OCI-LY7 (cell line): Measurements from ENCODE around the gene TMEM86B. TPM values are rescaled to one million over a fixed set of nuclear protein-coding genes. Genes with fewer than 3 reads are reported as not detected.

Experiments
- BruUV-seq: library from RNA; stranded (reverse); fragments of 400-500 nt; replicated peaks from 2 replicates; lab custom pipeline; 2021; lab: Mats Ljungman, UMichigan
- CTCF ChIA-PET: fragments of 300-600 bp; sonication (Branson Sonifier 250); formaldehyde crosslinking; loops from one replicate; lab custom pipeline; 2022; ENCODE audit warnings: antibody characterized with exemption; ENCODE audit not compliant: unreplicated experiment; lab: Charles Lee
- POLR2A ChIA-PET: fragments of 300-600 bp; sonication (Branson Sonifier 250); formaldehyde crosslinking; loops from one replicate; lab custom pipeline; 2022; ENCODE audit warnings: antibody characterized with exemption; lab: Charles Lee
- DNase-seq: peaks from one replicate; pipeline ENCODE4 v3.0.0-alpha.2; 2015; ENCODE audit warnings: low spot score
- H2AFZ ChIP-seq: fragments of 200-600 bp; sonication (generic), shearing (Covaris generic); 2 replicates; pipeline ENCODE4 v1.6.1; 2014; ENCODE audit warnings: mild to moderate bottlenecking, antibody characterized with exemption, low read length, moderate library complexity
- H3K27ac ChIP-seq: fragments of 200-600 bp; sonication (generic); 2 replicates; pipeline ENCODE4 v1.5.1; 2014; ENCODE audit warnings: mixed run types, low read depth, mild to moderate bottlenecking, moderate library complexity, low read length, inconsistent platforms; ENCODE audit not compliant: poor library complexity, severe bottlenecking
- H3K36me3 ChIP-seq: fragments of 200-600 bp; sonication (generic); 2 replicates; pipeline ENCODE4 v1.6.1; 2014; ENCODE audit warnings: mild to moderate bottlenecking, antibody characterized with exemption, low read length, moderate library complexity, mixed read lengths; ENCODE audit not compliant: insufficient read depth
- H3K4me1 ChIP-seq: fragments of 200-600 bp; sonication (generic); 2 replicates; pipeline ENCODE4 v1.5.1; 2014; ENCODE audit warnings: mild to moderate bottlenecking, low read length; ENCODE audit not compliant: insufficient read depth, poor library complexity, severe bottlenecking
- H3K4me2 ChIP-seq: fragments of 200-600 bp; sonication (generic); 2 replicates; pipeline ENCODE4 v1.6.1; 2014; ENCODE audit warnings: mild to moderate bottlenecking, low read length
- H3K4me3 ChIP-seq: fragments of 200-600 bp; sonication (generic); 2 replicates; pipeline ENCODE4 v1.5.1; 2014; ENCODE audit warnings: mild to moderate bottlenecking, low read depth, low read length; ENCODE audit not compliant: poor library complexity, severe bottlenecking
- H3K79me2 ChIP-seq: fragments of 200-600 bp; sonication (generic); 2 replicates; pipeline ENCODE4 v1.6.1; 2016; ENCODE audit warnings: low read depth, mild to moderate bottlenecking, low read length, moderate library complexity, mixed read lengths; ENCODE audit not compliant: insufficient read depth
- H3K9me2 ChIP-seq: fragments of 200-600 bp; sonication (generic); 2 replicates; pipeline ENCODE4 v1.6.1; 2016; ENCODE audit warnings: mild to moderate bottlenecking, low read length, mixed read lengths; ENCODE audit not compliant: insufficient read depth
- H3K9me3 ChIP-seq: fragments of 200-600 bp; sonication (generic); 2 replicates; pipeline ENCODE4 v1.6.1; 2014; ENCODE audit warnings: mild to moderate bottlenecking, mixed run types, low read length, mixed read lengths
- H4K20me1 ChIP-seq: fragments of 200-600 bp; sonication (generic); 2 replicates; pipeline ENCODE4 v1.6.1; 2014; ENCODE audit warnings: mild to moderate bottlenecking, antibody characterized with exemption, low read length, moderate library complexity, mixed read lengths; ENCODE audit not compliant: insufficient read depth
- EZH2phosphoT487 ChIP-seq: fragments of 200-600 bp; sonication (generic); IDR thresholded peaks from 2 replicates; pipeline ENCODE4 v1.6.1; 2018; ENCODE audit warnings: low read depth, borderline replicate concordance, mild to moderate bottlenecking, mixed run types, antibody characterized with exemption, low read length, moderate library complexity, mixed read lengths
- intact Hi-C: fragments of 100-400 bp; cut with micrococcal nuclease; formaldehyde crosslinking; loops from one replicate; pipeline ENCODE4 v1.10.0; 2022; ENCODE audit not compliant: unreplicated experiment
- total RNA-seq, 2 experiments: library from RNA; depleted of rRNA in 1 of 2; stranded (reverse); fragments of >200 nt in 1 of 2; shearing (Covaris generic) in 1 of 2; gene quantifications; 2 replicates each; pipeline ENCODE4 v1.2.3, GENCODE V29; 2014 to 2022
- TF ChIP-seq, protein P1 (sequence below): fragments of 200-600 bp; sonication (generic); conservative IDR thresholded peaks from 2 replicates; pipeline ENCODE4 v1.5.1; 2014; ENCODE audit warnings: mild to moderate bottlenecking, antibody characterized with exemption, low read length, moderate library complexity, mixed read lengths

TMEM86B gene
- total RNA-seq, 2 experiments from 2014 or later = 8.1 to 13.8 TPM

DNA sequence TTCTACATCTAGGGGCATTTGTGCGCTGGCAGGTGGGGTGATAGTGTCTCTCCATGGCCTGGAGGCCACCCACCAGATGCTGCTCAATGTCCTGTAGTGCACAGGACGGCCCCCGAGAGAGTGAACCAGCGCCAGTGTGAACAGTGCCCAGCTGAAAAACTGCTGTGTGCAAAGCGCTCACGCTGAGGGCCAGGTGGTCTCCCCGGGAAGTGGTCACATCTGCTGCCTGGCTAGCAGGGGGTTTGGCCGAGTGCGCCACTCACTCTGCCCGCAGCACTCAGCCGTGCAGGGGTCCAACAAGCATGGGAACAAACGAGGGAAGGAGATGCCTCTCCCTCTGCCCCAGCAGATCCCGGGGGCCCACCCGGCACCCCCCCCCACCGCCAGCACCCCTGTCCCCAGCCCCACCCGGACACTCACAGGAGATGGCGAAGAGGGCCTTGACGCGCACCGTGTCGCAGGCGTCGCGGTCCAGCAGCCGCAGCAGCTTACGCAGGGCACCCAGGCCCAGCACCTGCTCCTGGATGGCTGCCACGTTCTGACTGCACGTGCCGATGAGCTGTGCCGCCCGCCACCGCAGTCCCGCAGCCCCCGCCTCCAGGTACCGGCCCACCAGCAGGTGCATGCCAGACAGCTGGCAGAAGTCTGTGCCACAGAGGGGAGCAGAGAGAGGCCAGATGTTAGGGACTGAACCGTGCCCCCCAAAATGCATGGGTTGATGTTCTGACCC, 45.6 kb upstream of the TMEM86B start:
- no peaks in the 10 kb centered on the region for H3K9me3 ChIP-seq
- H3K4me3 ChIP-seq = peak overlapping the region; percentile 49
- H3K36me3 ChIP-seq = peaks cover 62% of the 10 kb centered on the region
- peak overlapping the region; percentile 93 for H3K27ac ChIP-seq
- no peak overlapping the region for H2AFZ ChIP-seq
- H3K9me2 ChIP-seq = no peaks in the 10 kb centered on the region
- TF ChIP-seq, protein P1, sequence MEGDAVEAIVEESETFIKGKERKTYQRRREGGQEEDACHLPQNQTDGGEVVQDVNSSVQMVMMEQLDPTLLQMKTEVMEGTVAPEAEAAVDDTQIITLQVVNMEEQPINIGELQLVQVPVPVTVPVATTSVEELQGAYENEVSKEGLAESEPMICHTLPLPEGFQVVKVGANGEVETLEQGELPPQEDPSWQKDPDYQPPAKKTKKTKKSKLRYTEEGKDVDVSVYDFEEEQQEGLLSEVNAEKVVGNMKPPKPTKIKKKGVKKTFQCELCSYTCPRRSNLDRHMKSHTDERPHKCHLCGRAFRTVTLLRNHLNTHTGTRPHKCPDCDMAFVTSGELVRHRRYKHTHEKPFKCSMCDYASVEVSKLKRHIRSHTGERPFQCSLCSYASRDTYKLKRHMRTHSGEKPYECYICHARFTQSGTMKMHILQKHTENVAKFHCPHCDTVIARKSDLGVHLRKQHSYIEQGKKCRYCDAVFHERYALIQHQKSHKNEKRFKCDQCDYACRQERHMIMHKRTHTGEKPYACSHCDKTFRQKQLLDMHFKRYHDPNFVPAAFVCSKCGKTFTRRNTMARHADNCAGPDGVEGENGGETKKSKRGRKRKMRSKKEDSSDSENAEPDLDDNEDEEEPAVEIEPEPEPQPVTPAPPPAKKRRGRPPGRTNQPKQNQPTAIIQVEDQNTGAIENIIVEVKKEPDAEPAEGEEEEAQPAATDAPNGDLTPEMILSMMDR = no peak
- TF ChIP-seq EZH2phosphoT487 = no peak
- BruUV-seq = no TSS peak
- ChIA-PET CTCF (no interaction called here), POLR2A (interaction anchor here (1.6 to 5.0 kb wide), 2 partner anchors 9 to 15 kb away, joined by 4 to 32 read pairs; partner anchors contain the start of gene PPP6R1)
- peak overlapping the region; percentile 99 for H3K4me2 ChIP-seq
- H3K4me1 ChIP-seq = peaks cover 62% of the 10 kb centered on the region
- DNase-seq = peak; percentile 90
- intact Hi-C loops = no loop called here
- H3K79me2 ChIP-seq = peaks cover 32% of the 10 kb centered on the region
- no peaks in the 10 kb centered on the region for H4K20me1 ChIP-seq

DNA sequence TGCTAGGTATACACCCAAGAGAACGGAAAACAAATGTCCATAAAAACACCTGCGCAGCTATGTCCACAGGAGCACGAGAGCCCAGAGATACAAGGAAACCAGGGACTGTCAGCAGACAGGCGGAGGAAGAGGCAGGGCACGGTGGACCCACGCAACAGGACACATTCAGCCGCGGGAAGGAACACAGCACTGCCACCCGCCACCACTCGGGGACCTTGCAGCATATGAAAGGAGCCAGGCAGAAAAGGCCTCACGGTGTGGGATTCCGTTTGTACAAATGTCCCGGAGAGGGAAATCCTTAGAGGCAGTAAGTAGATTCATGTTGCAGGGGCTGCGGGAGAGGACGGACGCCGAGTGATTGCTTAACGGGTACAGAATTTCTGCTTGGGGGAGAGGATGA, 43.6 kb upstream of the TMEM86B start:
- Histone ChIP-seq H3K79me2 (peaks cover 14% of the 10 kb centered on the region; the same call in 1 of the 2 replicates), H3K36me3 (peaks cover 68% of the 10 kb centered on the region), H4K20me1 (no peaks in the 10 kb centered on the region), H3K9me3 (no peaks in the 10 kb centered on the region), H3K4me3 (no peak overlapping the region), H2AFZ (no peak overlapping the region), H3K4me1 (peaks cover 42% of the 10 kb centered on the region), H3K4me2 (no peak overlapping the region), H3K9me2 (no peaks in the 10 kb centered on the region), H3K27ac (no peak overlapping the region)
- TF ChIP-seq, protein P1 = no peak
- no peak for TF ChIP-seq EZH2phosphoT487
- ChIA-PET POLR2A (interaction anchor here (0.6 to 0.7 kb wide), 3 partner anchors 10 to 431 kb away, joined by 3 to 4 read pairs (median 3); no protein-coding TSS in a partner anchor), CTCF (no interaction called here)
- intact Hi-C loops = no loop called here
- no TSS peak for BruUV-seq
- no peak for DNase-seq
